Activated CD4-positive, alpha-beta T cell treated with anti-CD3 and anti-CD28 coated beads, Interleukin-10, Interleukin-2, amounts not matched to agents 100 ng/mL and 50 ng/mL, durations not matched to agents 16 hours and 8 hours (primary cell): ENCODE results near the gene TJP3.
A peak's percentile ranks its signal among the peaks of the same experiment; 100 is the strongest.
"Not testable (repeated sequence)": the region's sequence is repeated elsewhere in the genome, so short reads cannot be mapped to it uniquely, and the experiment has no call there.

Experiments used
- DNase-seq: peaks from one replicate; pipeline ENCODE4 v3.0.0-alpha.2; 2020

Gene TJP3

GRCh38 chr19:3746371-3747056, 38.3 kb downstream of the TJP3 start:
- no peak for DNase-seq

GRCh38 chr19:3748965-3749364, 40.8 kb downstream of the TJP3 start:
- no peak for DNase-seq

- DNase-seq = no peak
Measured at GRCh38 chr19:3750211-3750610, 42.0 kb downstream of the TJP3 start.

- no peak for DNase-seq
Measured at GRCh38 chr19:3751236-3751635, 43.1 kb downstream of the TJP3 start.

GRCh38 chr19:3752492-3752891, 44.3 kb downstream of the TJP3 start:
- DNase-seq = no peak

GRCh38 chr19:3753631-3754410, 45.6 kb downstream of the TJP3 start:
- DNase-seq = no peak

GRCh38 chr19:3757705-3758104, 49.5 kb downstream of the TJP3 start:
- not testable (repeated sequence) for DNase-seq

GRCh38 chr19:3758297-3758696, 50.1 kb downstream of the TJP3 start:
- DNase-seq = not testable (repeated sequence)

GRCh38 chr19:3759482-3760254, 51.5 kb downstream of the TJP3 start:
- DNase-seq = no peak

GRCh38 chr19:3760871-3761361, 52.7 kb downstream of the TJP3 start:
- peak; percentile 23 for DNase-seq

GRCh38 chr19:3761382-3762129, 53.4 kb downstream of the TJP3 start, which contains the start of gene APBA3:
APBA3 (minus strand) TSS chr19:3761692; CDS start chr19:3760264, 1,428 bp downstream.
- peak; percentile 98 for DNase-seq

- DNase-seq = no peak
Measured at GRCh38 chr19:3762130-3762473, 53.9 kb downstream of the TJP3 start.

GRCh38 chr19:3762501-3763459, 54.6 kb downstream of the TJP3 start, which contains the start of gene MRPL54:
MRPL54 (plus strand) TSS chr19:3762682; CDS start chr19:3762701, 19 bp downstream.
- DNase-seq = peak; percentile 100

- DNase-seq = no peak
Measured at GRCh38 chr19:3765121-3765520, 56.9 kb downstream of the TJP3 start.

- DNase-seq = not testable (repeated sequence)
Measured at GRCh38 chr19:3765757-3766156, 57.6 kb downstream of the TJP3 start.

GRCh38 chr19:3766520-3766919, 58.3 kb downstream of the TJP3 start:
- DNase-seq = peak; percentile 48

- no peak for DNase-seq
Measured at GRCh38 chr19:3767050-3767449, 58.9 kb downstream of the TJP3 start.

- DNase-seq = no peak
Measured at GRCh38 chr19:3768015-3768747, 60.0 kb downstream of the TJP3 start.

GRCh38 chr19:3768748-3769099, 60.5 kb downstream of the TJP3 start:
- DNase-seq = no peak

GRCh38 chr19:3769494-3769893, 61.3 kb downstream of the TJP3 start:
- DNase-seq = no peak
